ENCODE results near the gene DMKN. TPM values are rescaled to one million over a fixed set of nuclear protein-coding genes. Genes with fewer than 3 reads are reported as not detected.

The DMKN gene
- total and polyA plus RNA-seq, 9 of the 15 experiments (the other 6 are each of a cell fraction or from before 2014, with no cell fraction given): 0.36 to 0.53 TPM; not detected in 7

- TF ChIP-seq ZNF398 (CRISPR knock-in tag; IDR thresholded peaks at IDR 0.05): no peak
- TF ChIP-seq C11orf30 (IDR thresholded peaks at IDR 0.05; ENCODE audit: low read depth): peak; percentile 84
- no peak for TF ChIP-seq E2F1 (CRISPR knock-in tag; IDR thresholded peaks at IDR 0.05)
- TF ChIP-seq KDM5B (IDR thresholded peaks at IDR 0.05; ENCODE audit: insufficient replicate concordance, low read depth, low read length): peak; percentile 81
- TF ChIP-seq SOX6 (IDR thresholded peaks at IDR 0.05): no peak
- no peak for TF ChIP-seq ZNF707 (CRISPR knock-in tag; conservative IDR thresholded peaks at IDR 0.05)
- 0 out of 2 replicates have a peak, but pooled peaks have one; percentile 53 for TF ChIP-seq LCOR (CRISPR knock-in tag; IDR thresholded peaks at IDR 0.05)
- TF ChIP-seq CBX5 (IDR thresholded peaks at IDR 0.05; ENCODE audit: borderline replicate concordance, low read depth): no peak
- no peak for TF ChIP-seq ELK3 (CRISPR knock-in tag; IDR thresholded peaks at IDR 0.05)
- TF ChIP-seq E2F3 (CRISPR knock-in tag; IDR thresholded peaks at IDR 0.05): no peak; the same call in 1 of the 2 replicates
- TF ChIP-seq ZBTB12 (CRISPR knock-in tag; IDR thresholded peaks at IDR 0.05): peak; percentile 97
- TF ChIP-seq ZNF511 (CRISPR knock-in tag; IDR thresholded peaks at IDR 0.05): no peak; the same call in 1 of the 2 replicates
- TF ChIP-seq ZNF551 (CRISPR knock-in tag; IDR thresholded peaks at IDR 0.05): no peak
- TF ChIP-seq ARID4B (CRISPR knock-in tag; IDR thresholded peaks at IDR 0.05): peak; percentile 84; the same call in 1 of the 2 replicates
Measured at GRCh38 chr19:35545001-35545854, 31.8 kb upstream of the DMKN start, which contains the start of gene TMEM147 (continued).
